ENCODE results near the gene AIFM2.

Gene AIFM2

DNA sequence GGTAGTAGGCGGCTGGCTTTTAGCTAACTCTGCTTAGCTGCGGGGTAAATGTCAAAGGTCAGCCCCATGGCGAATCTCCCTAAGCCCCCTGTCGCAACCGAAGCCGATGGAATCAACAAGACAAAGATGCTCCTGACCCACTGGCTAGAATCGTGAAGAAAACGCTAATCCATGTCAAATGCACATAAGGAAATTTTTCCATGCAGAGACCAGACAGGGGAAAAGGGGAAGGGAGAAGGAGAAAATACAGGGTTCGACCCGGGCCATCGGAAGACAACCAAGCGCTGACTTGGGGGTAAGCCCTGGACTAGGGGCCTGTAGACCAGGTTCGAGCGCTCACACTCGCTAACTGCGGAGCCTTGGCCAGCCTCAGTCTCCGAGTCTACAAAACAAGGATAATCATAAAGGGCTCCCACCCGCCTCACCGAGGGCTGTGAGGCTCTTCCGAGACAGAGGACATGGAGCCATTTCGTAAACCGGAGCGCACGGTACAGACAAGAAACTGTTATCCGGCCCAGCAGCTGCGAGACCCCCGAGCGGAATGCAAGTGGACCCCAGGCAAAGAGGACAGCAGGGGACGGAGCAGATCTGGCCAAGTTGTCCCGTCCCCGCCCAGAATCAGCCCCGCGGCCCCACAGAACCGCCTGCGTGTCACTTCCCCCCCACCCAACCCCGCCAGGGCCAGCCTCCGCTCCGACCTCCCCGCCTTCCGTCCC, 37.2 kb upstream of the AIFM2 start:
- Histone ChIP-seq H3F3A (ENCODE audit: insufficient read depth, low read length) (peaks cover 6% of the 10 kb centered on the region; the same call in 1 of the 2 replicates), H3K79me2 (ENCODE audit: low read length) (peaks cover 55% of the 10 kb centered on the region), H3K36me3 (replicated peaks; ENCODE audit: insufficient read depth, low read length) (no peaks in the 10 kb centered on the region), H3K4me3 (ENCODE audit: low read length) (peak overlapping the region; percentile 96), H3K27ac (ENCODE audit: low read length) (peak overlapping the region; percentile 61; the same call in 1 of the 2 replicates), H4K20me1 (ENCODE audit: insufficient read depth, low read length) (no peaks in the 10 kb centered on the region), H3K4me2 (ENCODE audit: low read depth, low read length) (peak overlapping the region; percentile 86), H2AFZ (ENCODE audit: low read length) (no peak overlapping the region), H3K27me3 (replicated peaks; ENCODE audit: insufficient read depth, low read length) (no peaks in the 10 kb centered on the region), H3K9me3 (replicated peaks; ENCODE audit: insufficient read depth, low read length) (no peaks in the 10 kb centered on the region), H3K9ac (ENCODE audit: low read length) (peak overlapping the region; percentile 82), H3K9me2 (replicated peaks; ENCODE audit: insufficient read depth, low read length) (no peaks in the 10 kb centered on the region), H3K4me1 (ENCODE audit: low read length) (peaks cover 29% of the 10 kb centered on the region)
- no peak for TF ChIP-seq EZH2phosphoT487 (IDR thresholded peaks at IDR 0.05; ENCODE audit: low read length)
- no peak for TF ChIP-seq EZH2 (optimal IDR thresholded peaks at IDR 0.05; ENCODE audit: low read depth, low read length)
- TF ChIP-seq, protein P1, sequence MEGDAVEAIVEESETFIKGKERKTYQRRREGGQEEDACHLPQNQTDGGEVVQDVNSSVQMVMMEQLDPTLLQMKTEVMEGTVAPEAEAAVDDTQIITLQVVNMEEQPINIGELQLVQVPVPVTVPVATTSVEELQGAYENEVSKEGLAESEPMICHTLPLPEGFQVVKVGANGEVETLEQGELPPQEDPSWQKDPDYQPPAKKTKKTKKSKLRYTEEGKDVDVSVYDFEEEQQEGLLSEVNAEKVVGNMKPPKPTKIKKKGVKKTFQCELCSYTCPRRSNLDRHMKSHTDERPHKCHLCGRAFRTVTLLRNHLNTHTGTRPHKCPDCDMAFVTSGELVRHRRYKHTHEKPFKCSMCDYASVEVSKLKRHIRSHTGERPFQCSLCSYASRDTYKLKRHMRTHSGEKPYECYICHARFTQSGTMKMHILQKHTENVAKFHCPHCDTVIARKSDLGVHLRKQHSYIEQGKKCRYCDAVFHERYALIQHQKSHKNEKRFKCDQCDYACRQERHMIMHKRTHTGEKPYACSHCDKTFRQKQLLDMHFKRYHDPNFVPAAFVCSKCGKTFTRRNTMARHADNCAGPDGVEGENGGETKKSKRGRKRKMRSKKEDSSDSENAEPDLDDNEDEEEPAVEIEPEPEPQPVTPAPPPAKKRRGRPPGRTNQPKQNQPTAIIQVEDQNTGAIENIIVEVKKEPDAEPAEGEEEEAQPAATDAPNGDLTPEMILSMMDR (IDR thresholded peaks at IDR 0.05; ENCODE audit: low read length), result no peak
- DNase-seq, result peak; percentile 10

DNA sequence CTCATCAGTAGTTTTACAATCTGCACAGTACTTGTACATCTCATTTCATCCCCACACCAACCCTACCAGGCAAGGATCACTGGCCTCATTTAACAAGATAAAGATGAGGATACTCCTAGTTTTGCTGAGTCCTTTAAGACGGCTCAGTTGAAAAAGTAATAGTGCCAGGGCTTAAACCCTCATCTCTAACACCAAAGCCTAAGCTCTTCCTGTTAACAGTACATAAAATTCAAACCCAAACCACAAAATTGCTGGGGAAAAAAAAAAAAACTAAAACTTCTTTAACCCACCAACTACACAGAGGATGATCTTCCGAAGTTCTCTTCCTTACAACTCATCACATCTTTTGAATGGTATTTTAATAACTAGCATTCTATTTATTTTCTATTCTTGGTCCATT, 36.4 kb upstream of the AIFM2 start:
- peak overlapping the region; percentile 86 for H3K4me2 ChIP-seq (ENCODE audit: low read depth, low read length)
- peaks cover 63% of the 10 kb centered on the region for H3K79me2 ChIP-seq (ENCODE audit: low read length)
- H3K9ac ChIP-seq (ENCODE audit: low read length), result peak overlapping the region; percentile 82; the same call in 1 of the 2 replicates
- no peak overlapping the region for H2AFZ ChIP-seq (ENCODE audit: low read length)
- peaks cover 33% of the 10 kb centered on the region for H3K4me1 ChIP-seq (ENCODE audit: low read length)
- H3K27ac ChIP-seq (ENCODE audit: low read length), result no peak overlapping the region
- peak overlapping the region; percentile 96 for H3K4me3 ChIP-seq (ENCODE audit: low read length)
- H3K36me3 ChIP-seq (replicated peaks; ENCODE audit: insufficient read depth, low read length), result no peaks in the 10 kb centered on the region
- TF ChIP-seq, protein P1 (IDR thresholded peaks at IDR 0.05; ENCODE audit: low read length), result no peak
- TF ChIP-seq EZH2 (optimal IDR thresholded peaks at IDR 0.05; ENCODE audit: low read depth, low read length) (no peak), EZH2phosphoT487 (IDR thresholded peaks at IDR 0.05; ENCODE audit: low read length) (no peak)
- DNase-seq, result no peak
- no peaks in the 10 kb centered on the region for H3F3A ChIP-seq (ENCODE audit: insufficient read depth, low read length)
- H3K9me3 ChIP-seq (replicated peaks; ENCODE audit: insufficient read depth, low read length), result no peaks in the 10 kb centered on the region
- H4K20me1 ChIP-seq (ENCODE audit: insufficient read depth, low read length), result peaks cover 4% of the 10 kb centered on the region; the same call in 1 of the 2 replicates
- H3K27me3 ChIP-seq (replicated peaks; ENCODE audit: insufficient read depth, low read length), result no peaks in the 10 kb centered on the region
- no peaks in the 10 kb centered on the region for H3K9me2 ChIP-seq (replicated peaks; ENCODE audit: insufficient read depth, low read length)

DNA sequence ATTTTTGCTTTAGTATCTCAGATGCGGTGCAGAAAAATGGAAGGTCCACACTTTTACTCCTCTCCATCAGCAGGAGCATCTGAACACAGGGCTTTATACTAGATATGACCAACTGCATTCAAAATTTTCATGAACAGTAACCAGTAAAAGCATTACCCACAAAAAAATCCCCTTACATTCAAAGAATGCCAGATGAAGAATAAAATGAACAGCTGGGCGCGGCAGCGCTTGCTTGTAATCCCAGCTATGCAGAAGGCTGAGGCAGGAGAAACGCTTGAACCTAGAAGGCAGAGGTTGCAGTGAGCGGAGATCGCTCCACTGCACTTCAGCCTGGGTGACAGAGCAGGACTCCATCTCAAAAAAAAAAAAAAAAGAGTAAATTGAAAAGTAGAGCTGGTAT, 34.6 kb upstream of the AIFM2 start:
- Histone ChIP-seq H3K27me3 (replicated peaks; ENCODE audit: insufficient read depth, low read length) (no peaks in the 10 kb centered on the region), H2AFZ (ENCODE audit: low read length) (no peak overlapping the region), H3K4me1 (ENCODE audit: low read length) (peaks cover 38% of the 10 kb centered on the region), H3K9ac (ENCODE audit: low read length) (no peak overlapping the region), H3K79me2 (ENCODE audit: low read length) (peaks cover 80% of the 10 kb centered on the region), H4K20me1 (ENCODE audit: insufficient read depth, low read length) (peaks cover 19% of the 10 kb centered on the region; the same call in 1 of the 2 replicates), H3K9me3 (replicated peaks; ENCODE audit: insufficient read depth, low read length) (no peaks in the 10 kb centered on the region), H3K36me3 (replicated peaks; ENCODE audit: insufficient read depth, low read length) (no peaks in the 10 kb centered on the region), H3K27ac (ENCODE audit: low read length) (no peak overlapping the region), H3K9me2 (replicated peaks; ENCODE audit: insufficient read depth, low read length) (no peaks in the 10 kb centered on the region), H3K4me2 (ENCODE audit: low read depth, low read length) (no peak overlapping the region), H3K4me3 (ENCODE audit: low read length) (no peak overlapping the region), H3F3A (ENCODE audit: insufficient read depth, low read length) (peaks cover 4% of the 10 kb centered on the region; the same call in 1 of the 2 replicates)
- no peak for TF ChIP-seq EZH2phosphoT487 (IDR thresholded peaks at IDR 0.05; ENCODE audit: low read length)
- TF ChIP-seq, protein P1 (IDR thresholded peaks at IDR 0.05; ENCODE audit: low read length), result no peak
- no peak for TF ChIP-seq EZH2 (optimal IDR thresholded peaks at IDR 0.05; ENCODE audit: low read depth, low read length)
- no peak for DNase-seq
